HCT116 (cell line): ENCODE results near the gene KCNB1. TPM values are rescaled to one million over a fixed set of nuclear protein-coding genes. Genes with fewer than 3 reads are reported as not detected.

Experiments
- ATAC-seq: fragments of 200-7000 bp; cut with Tn5 transposase; 2 replicates; pipeline ENCODE4 v1.9.1; 2020; ENCODE audit warnings: mild to moderate bottlenecking, moderate library complexity
- BruUV-seq: library from RNA; stranded (reverse); fragments of 400-500 nt; replicated peaks from 2 replicates; lab custom pipeline; 2021; lab: Mats Ljungman, UMichigan
- CTCF ChIA-PET: fragments of 300-600 bp; sonication (Branson Sonifier 250); formaldehyde crosslinking; loops from one replicate; lab custom pipeline; 2021; ENCODE audit warnings: antibody characterized with exemption; lab: Charles Lee
- POLR2A ChIA-PET: fragments of 300-600, 350-600 bp; sonication (Branson Sonifier 250); formaldehyde crosslinking; loops from one replicate; lab custom pipeline; 2021; ENCODE audit warnings: antibody characterized with exemption; lab: Charles Lee
- RAD21 ChIA-PET, 2 experiments: fragments of 300-600 bp; sonication (Branson Sonifier 250); formaldehyde crosslinking; loops; one replicate each; lab custom pipeline; 2023; ENCODE audit warnings: low total read pairs in 2 of 2; ENCODE audit not compliant: uncharacterized antibody in 2 of 2, unreplicated experiment in 2 of 2, low non-redundant PET in 1 of 2; lab: Charles Lee
- DNase-seq: peaks from one replicate; pipeline ENCODE4 v3.0.0-alpha.2; 2010; ENCODE audit warnings: low read depth, low spot score
- H2AFZ ChIP-seq: fragments of 200-600 bp; shearing (Covaris generic), sonication (generic); 2 replicates; pipeline ENCODE4 v1.6.1; 2017; ENCODE audit warnings: low read depth, mixed run types, mixed read lengths, antibody characterized with exemption, low read length; ENCODE audit not compliant: poor library complexity, severe bottlenecking
- H3K27ac ChIP-seq: 2 replicates; pipeline ENCODE4 v1.5.1; 2012; ENCODE audit warnings: low read depth, low read length
- H3K27me3 ChIP-seq: fragments of 200-600 bp; sonication (generic); 2 replicates; pipeline ENCODE4 v1.6.1; 2016; ENCODE audit warnings: mixed run types, low read length, mixed read lengths; ENCODE audit not compliant: insufficient read depth
- H3K36me3 ChIP-seq, 2 experiments: fragments of 200-500 bp in 1 of 2; fragments of 200-600 bp in 1 of 2; sonication (Bioruptor generic) in 1 of 2; sonication (generic) in 1 of 2; 2 replicates each; pipeline versions ENCODE4 v1.5.1 to v1.6.1; 2014 to 2016; ENCODE audit warnings: low read length in 2 of 2, inconsistent platforms in 1 of 2, mixed read lengths in 1 of 2, mixed run types in 1 of 2; ENCODE audit not compliant: insufficient read depth in 2 of 2, control insufficient read depth in 1 of 2
- H3K4me1 ChIP-seq, 2 experiments: fragments of 200-600 bp in 1 of 2; sonication (generic) in 1 of 2; 2 replicates each; pipeline versions ENCODE4 v1.5.1 to v1.6.1; 2012 to 2017; ENCODE audit warnings: low read length in 2 of 2, inconsistent platforms in 1 of 2, mild to moderate bottlenecking in 1 of 2, mixed read lengths in 1 of 2, mixed run types in 1 of 2, moderate library complexity in 1 of 2; ENCODE audit not compliant: insufficient read depth in 2 of 2, control insufficient read depth in 1 of 2
- H3K4me2 ChIP-seq: fragments of 200-600 bp; sonication (generic); 2 replicates; pipeline ENCODE4 v1.6.1; 2017; ENCODE audit warnings: mixed run types, low read length, mixed read lengths
- H3K4me3 ChIP-seq, 2 experiments: fragments of 200-600 bp in 1 of 2; sonication (generic) in 1 of 2; replicated peaks in 1 of 2; 2 replicates each; pipeline ENCODE4 v1.5.1; 2011 to 2016; ENCODE audit warnings: low read length in 2 of 2, control low read depth in 1 of 2, low read depth in 1 of 2, mild to moderate bottlenecking in 1 of 2, mixed read lengths in 1 of 2, mixed run types in 1 of 2
- H3K79me2 ChIP-seq: fragments of 200-600 bp; sonication (generic); 2 replicates; pipeline ENCODE4 v1.6.1; 2017; ENCODE audit warnings: mild to moderate bottlenecking, mixed run types, low read length, moderate library complexity, mixed read lengths; ENCODE audit not compliant: insufficient read depth
- H3K9ac ChIP-seq: fragments of 200-600 bp; sonication (generic); 2 replicates; pipeline ENCODE4 v1.6.1; 2016; ENCODE audit warnings: low read length, mixed read lengths
- H3K9me2 ChIP-seq: fragments of 200-600 bp; sonication (generic), shearing (Covaris generic); 2 replicates; pipeline ENCODE4 v1.6.1; 2017; ENCODE audit warnings: mixed run types, mild to moderate bottlenecking, moderate library complexity; ENCODE audit not compliant: insufficient read depth
- H3K9me3 ChIP-seq, 2 experiments: fragments of 200-500 bp in 1 of 2; fragments of 200-600 bp in 1 of 2; sonication (Bioruptor generic) in 1 of 2; sonication (generic) in 1 of 2; 2 replicates each; pipeline ENCODE4 v1.6.1; 2014 to 2017; ENCODE audit warnings: low read length in 2 of 2, mixed read lengths in 2 of 2, inconsistent platforms in 1 of 2, low read depth in 1 of 2, mild to moderate bottlenecking in 1 of 2, mixed run types in 1 of 2, moderate library complexity in 1 of 2; ENCODE audit not compliant: control insufficient read depth in 1 of 2, insufficient read depth in 1 of 2
- H4K20me1 ChIP-seq: fragments of 200-600 bp; sonication (generic), shearing (Covaris generic); 2 replicates; pipeline ENCODE4 v1.6.1; 2017; ENCODE audit warnings: mixed run types, mild to moderate bottlenecking, moderate library complexity; ENCODE audit not compliant: insufficient read depth
- CBX3 ChIP-seq: IDR thresholded peaks from 2 replicates; pipeline ENCODE4 v1.6.1; 2012; ENCODE audit warnings: low read depth
- CTCF ChIP-seq, 3 experiments: fragments of 200-600 bp in 1 of 3; sonication (generic) in 1 of 3; IDR thresholded peaks in 2 of 3; conservative IDR thresholded peaks in 1 of 3; 2 replicates each; pipeline ENCODE4 v1.5.1; 2012 to 2017; ENCODE audit warnings: low read depth in 2 of 3, low read length in 2 of 3, antibody characterized with exemption in 1 of 3, borderline replicate concordance in 1 of 3, control low read depth in 1 of 3, mild to moderate bottlenecking in 1 of 3, mixed read lengths in 1 of 3, mixed run types in 1 of 3, moderate library complexity in 1 of 3; ENCODE audit not compliant: insufficient read depth in 1 of 3
- EZH2phosphoT487 ChIP-seq: fragments of 200-600 bp; IDR thresholded peaks from 2 replicates; pipeline ENCODE4 v1.6.1; 2018; ENCODE audit warnings: antibody characterized with exemption, borderline replicate concordance
- FOSL1 ChIP-seq: IDR thresholded peaks from 2 replicates; pipeline ENCODE4 v1.6.1; 2012; ENCODE audit warnings: low read depth
- MAX ChIP-seq: IDR thresholded peaks from 2 replicates; pipeline ENCODE4 v1.6.1; 2012
- POLR2A ChIP-seq: IDR thresholded peaks from 2 replicates; pipeline ENCODE4 v1.7.0; 2011; ENCODE audit warnings: borderline replicate concordance; ENCODE audit not compliant: insufficient read depth, insufficient read length; ENCODE audit errors: extremely low read depth
- SP1 ChIP-seq: IDR thresholded peaks from 2 replicates; pipeline ENCODE4 v1.6.1; 2012; ENCODE audit warnings: low read depth
- YY1 ChIP-seq: IDR thresholded peaks from 2 replicates; pipeline ENCODE4 v1.6.1; 2011; ENCODE audit warnings: low read length, low read depth, moderate library complexity, mild to moderate bottlenecking; ENCODE audit not compliant: insufficient replicate concordance; ENCODE audit errors: extremely low read depth
- intact Hi-C: fragments of 100-400 bp; cut with micrococcal nuclease; formaldehyde crosslinking; loops from 2 replicates; pipeline ENCODE4 v1.10.0; 2022
- total RNA-seq: library from RNA; stranded (reverse); gene quantifications from one replicate; pipeline ENCODE4 v1.2.1, GENCODE V29; 2021; ENCODE audit not compliant: unreplicated experiment

The KCNB1 gene
- total RNA-seq, 1 experiment from 2014 or later = 0.79 TPM

DNA sequence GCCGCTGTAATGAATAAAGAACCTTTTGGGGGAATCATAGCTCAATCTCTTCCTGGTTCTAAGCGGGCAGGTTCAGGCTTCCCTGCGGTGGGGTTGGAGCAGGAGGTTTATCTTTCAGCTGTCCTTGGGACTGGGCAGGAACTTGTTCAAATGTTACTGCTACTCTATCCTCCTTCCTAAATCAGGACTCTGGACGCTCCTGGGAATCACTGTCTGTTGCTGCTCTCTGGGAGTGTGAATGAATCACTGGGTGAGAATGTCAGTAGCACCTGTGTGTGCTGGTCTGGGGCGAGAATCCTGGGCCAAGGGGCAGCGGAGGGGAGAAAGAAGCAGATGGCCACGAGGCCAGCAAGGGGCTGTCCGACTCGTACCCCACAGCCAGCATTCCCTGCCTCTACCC lies 139.2 kb downstream of the KCNB1 start:
- Histone ChIP-seq H3K79me2 (no peaks in the 10 kb centered on the region), H3K4me3 (no peak overlapping the region), H4K20me1 (no peaks in the 10 kb centered on the region), H3K9ac (no peak overlapping the region), H3K36me3 (no peaks in the 10 kb centered on the region), H3K9me3 (no peaks in the 10 kb centered on the region), H3K27ac (no peak overlapping the region), H3K4me1 (no peaks in the 10 kb centered on the region), H3K27me3 (no peaks in the 10 kb centered on the region), H3K4me2 (no peak overlapping the region), H3K9me2 (no peaks in the 10 kb centered on the region), H2AFZ (no peak overlapping the region)
- DNase-seq = no peak
- no peak for TF ChIP-seq CBX3
- no peak for TF ChIP-seq CTCF (IDR thresholded peaks at IDR 0.05 in 2 of 3, conservative IDR thresholded peaks at IDR 0.05 in 1 of 3; ENCODE audit: borderline replicate concordance in 1 of 3, insufficient read depth in 1 of 3, low read depth in 2 of 3, low read length in 2 of 3)
- TF ChIP-seq SP1 = no peak
- no peak for TF ChIP-seq POLR2A
- no peak for TF ChIP-seq YY1
- no peak for TF ChIP-seq EZH2phosphoT487
- no peak for TF ChIP-seq FOSL1
- no peak for TF ChIP-seq MAX
- RAD21 ChIA-PET = no interaction called here
- POLR2A ChIA-PET = no interaction called here
- intact Hi-C loops = no loop called here
- no TSS peak for BruUV-seq
- ATAC-seq = no peak
- CTCF ChIA-PET = no interaction called here
